Osteoblast (primary cell): ENCODE measurements around the gene SLC41A2. TPM values are rescaled to one million over a fixed set of nuclear protein-coding genes. Genes with fewer than 3 reads are reported as not detected.

Source experiments
- DNase-seq: peaks from one replicate; pipeline ENCODE4 v3.0.0; 2011; ENCODE audit warnings: low spot score, mixed read lengths; ENCODE audit not compliant: insufficient read length; ENCODE audit errors: missing footprints
- H2AFZ ChIP-seq: 2 replicates; pipeline ENCODE4 v1.6.0; 2011; ENCODE audit warnings: mild to moderate bottlenecking, low read length
- H3K27ac ChIP-seq: 2 replicates; pipeline ENCODE4 v1.5.1; 2011; ENCODE audit warnings: mild to moderate bottlenecking, low read depth, low read length, moderate library complexity
- H3K27me3 ChIP-seq: 2 replicates; pipeline ENCODE4 v1.6.0; 2012; ENCODE audit warnings: mild to moderate bottlenecking, control low read depth, inconsistent platforms, low read length, moderate library complexity; ENCODE audit not compliant: insufficient read depth
- H3K36me3 ChIP-seq: 2 replicates; pipeline ENCODE4 v1.5.1; 2011; ENCODE audit warnings: mild to moderate bottlenecking, low read length, control low read depth, moderate library complexity; ENCODE audit not compliant: insufficient read depth
- H3K4me1 ChIP-seq: 2 replicates; pipeline ENCODE4 v1.5.1; 2011; ENCODE audit warnings: mild to moderate bottlenecking, low read length, control low read depth, moderate library complexity; ENCODE audit not compliant: insufficient read depth
- H3K4me2 ChIP-seq: 2 replicates; pipeline ENCODE4 v1.6.0; 2011; ENCODE audit warnings: mild to moderate bottlenecking, low read length; ENCODE audit not compliant: insufficient read depth
- H3K4me3 ChIP-seq: fragments of 200-600 bp; sonication (generic); 3 replicates; pipeline ENCODE4 v1.5.1; 2012; ENCODE audit warnings: mild to moderate bottlenecking, low read length, inconsistent platforms; ENCODE audit not compliant: insufficient read depth
- H3K79me2 ChIP-seq: 2 replicates; pipeline ENCODE4 v1.6.0; 2012; ENCODE audit warnings: mild to moderate bottlenecking, low read length, control low read depth, inconsistent platforms; ENCODE audit not compliant: insufficient read depth
- H3K9me3 ChIP-seq: 2 replicates; pipeline ENCODE4 v1.5.1; 2011; ENCODE audit warnings: low read depth, low read length, control low read depth
- H4K20me1 ChIP-seq: 2 replicates; pipeline ENCODE4 v1.6.0; 2012; ENCODE audit warnings: mild to moderate bottlenecking, low read length, control low read depth; ENCODE audit not compliant: insufficient read depth
- total RNA-seq: library from RNA; depleted of rRNA; stranded (reverse); fragments of >200 nt; gene quantifications from 2 replicates; pipeline ENCODE4 v1.2.3, GENCODE V29; 2012
- TF ChIP-seq, protein P1 (sequence below): IDR thresholded peaks from 2 replicates; pipeline ENCODE4 v1.5.1; 2011; ENCODE audit warnings: mild to moderate bottlenecking, low read depth, low read length, moderate library complexity; ENCODE audit errors: extremely low read depth

SLC41A2 gene
- total RNA-seq, 1 donor = 36.6 TPM

DNA sequence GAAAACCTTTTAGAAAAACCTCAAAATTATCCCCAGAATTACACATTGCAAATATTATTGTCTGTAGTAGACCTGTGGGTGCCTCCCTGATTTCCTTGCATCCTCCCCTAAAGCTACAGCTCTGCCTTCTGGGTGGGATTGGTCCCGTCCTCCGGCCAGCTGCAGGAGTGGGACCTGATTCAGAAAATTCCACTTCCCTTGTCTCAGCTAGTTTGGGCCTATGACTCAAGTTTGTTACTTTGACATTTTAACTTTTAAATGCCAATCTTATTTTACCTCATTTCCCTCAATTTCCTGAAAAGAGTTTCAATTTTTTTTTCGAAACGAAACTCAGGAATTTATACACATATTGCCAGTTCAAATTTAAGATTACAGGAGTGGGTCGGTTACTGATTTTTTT lies 13.2 kb upstream of the SLC41A2 start:
- Histone ChIP-seq H3K9me3 (no peaks in the 10 kb centered on the region), H4K20me1 (no peaks in the 10 kb centered on the region), H2AFZ (peak overlapping the region; percentile 7), H3K4me1 (peaks cover 7% of the 10 kb centered on the region), H3K79me2 (no peaks in the 10 kb centered on the region), H3K27me3 (no peaks in the 10 kb centered on the region), H3K27ac (no peak overlapping the region), H3K4me2 (no peak overlapping the region), H3K36me3 (no peaks in the 10 kb centered on the region), H3K4me3 (no peak overlapping the region)
- peak; percentile 53 for DNase-seq
- TF ChIP-seq, protein P1, sequence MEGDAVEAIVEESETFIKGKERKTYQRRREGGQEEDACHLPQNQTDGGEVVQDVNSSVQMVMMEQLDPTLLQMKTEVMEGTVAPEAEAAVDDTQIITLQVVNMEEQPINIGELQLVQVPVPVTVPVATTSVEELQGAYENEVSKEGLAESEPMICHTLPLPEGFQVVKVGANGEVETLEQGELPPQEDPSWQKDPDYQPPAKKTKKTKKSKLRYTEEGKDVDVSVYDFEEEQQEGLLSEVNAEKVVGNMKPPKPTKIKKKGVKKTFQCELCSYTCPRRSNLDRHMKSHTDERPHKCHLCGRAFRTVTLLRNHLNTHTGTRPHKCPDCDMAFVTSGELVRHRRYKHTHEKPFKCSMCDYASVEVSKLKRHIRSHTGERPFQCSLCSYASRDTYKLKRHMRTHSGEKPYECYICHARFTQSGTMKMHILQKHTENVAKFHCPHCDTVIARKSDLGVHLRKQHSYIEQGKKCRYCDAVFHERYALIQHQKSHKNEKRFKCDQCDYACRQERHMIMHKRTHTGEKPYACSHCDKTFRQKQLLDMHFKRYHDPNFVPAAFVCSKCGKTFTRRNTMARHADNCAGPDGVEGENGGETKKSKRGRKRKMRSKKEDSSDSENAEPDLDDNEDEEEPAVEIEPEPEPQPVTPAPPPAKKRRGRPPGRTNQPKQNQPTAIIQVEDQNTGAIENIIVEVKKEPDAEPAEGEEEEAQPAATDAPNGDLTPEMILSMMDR = no peak

DNA sequence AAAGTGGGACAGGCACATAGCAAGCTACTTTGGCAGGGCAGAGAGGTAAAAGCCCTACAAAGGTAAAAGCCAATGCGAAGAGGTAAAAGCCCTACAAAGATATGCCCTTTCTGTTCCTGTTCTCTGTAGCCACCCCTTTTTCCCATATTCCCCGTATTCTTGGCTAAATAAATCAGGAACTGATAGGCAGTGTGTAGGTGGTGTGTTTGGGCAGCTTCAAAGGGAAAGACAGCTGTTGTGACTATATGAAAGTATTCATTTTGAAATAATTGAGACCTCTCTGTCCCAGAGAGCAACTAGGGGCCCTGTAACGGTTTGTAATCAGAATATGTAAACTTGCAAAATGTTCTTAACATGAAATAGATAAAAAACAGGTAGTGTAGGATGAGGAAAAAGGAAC lies 11.3 kb upstream of the SLC41A2 start:
- H3K27ac ChIP-seq = no peak overlapping the region
- H2AFZ ChIP-seq = no peak overlapping the region
- no peaks in the 10 kb centered on the region for H3K79me2 ChIP-seq
- H3K36me3 ChIP-seq = no peaks in the 10 kb centered on the region
- H3K27me3 ChIP-seq = peaks cover 8% of the 10 kb centered on the region
- no peak for DNase-seq
- H3K4me2 ChIP-seq = no peak overlapping the region
- H3K9me3 ChIP-seq = peaks cover 2% of the 10 kb centered on the region
- H3K4me1 ChIP-seq = peaks cover 4% of the 10 kb centered on the region
- H3K4me3 ChIP-seq = no peak overlapping the region
- TF ChIP-seq, protein P1 = no peak
- H4K20me1 ChIP-seq = no peaks in the 10 kb centered on the region

- peaks cover 2% of the 10 kb centered on the region for H3K4me1 ChIP-seq
- H3K79me2 ChIP-seq = no peaks in the 10 kb centered on the region
- no peak overlapping the region for H3K27ac ChIP-seq
- no peak for DNase-seq
- H3K36me3 ChIP-seq = no peaks in the 10 kb centered on the region
- H3K27me3 ChIP-seq = peaks cover 20% of the 10 kb centered on the region
- TF ChIP-seq, protein P1 = no peak
- no peak overlapping the region for H2AFZ ChIP-seq
- no peak overlapping the region for H3K4me3 ChIP-seq
- H3K4me2 ChIP-seq = no peak overlapping the region
- H3K9me3 ChIP-seq = peaks cover 2% of the 10 kb centered on the region
- no peaks in the 10 kb centered on the region for H4K20me1 ChIP-seq
Observed at GRCh38 chr12:104966677-104967076, 8.6 kb upstream of the SLC41A2 start.

DNA sequence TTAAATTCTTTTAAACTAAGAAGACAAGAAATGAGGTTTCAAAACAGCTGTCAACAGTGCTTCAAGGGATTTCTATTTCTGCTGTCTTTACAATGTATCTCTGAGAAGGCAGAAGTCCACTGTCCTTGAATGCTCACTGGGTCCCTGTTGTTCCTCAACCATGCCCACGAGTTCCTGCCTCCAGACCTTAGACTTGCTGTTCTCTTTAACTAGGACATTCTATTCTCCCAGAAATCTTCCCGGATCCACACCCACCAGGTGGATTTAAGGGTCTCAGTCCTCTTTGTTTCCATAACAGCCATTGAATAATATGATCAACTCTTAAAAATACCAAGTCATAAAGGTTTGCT lies 6.7 kb upstream of the SLC41A2 start:
- H3K36me3 ChIP-seq = no peaks in the 10 kb centered on the region
- TF ChIP-seq, protein P1 = no peak
- no peak overlapping the region for H3K27ac ChIP-seq
- H2AFZ ChIP-seq = no peak overlapping the region
- DNase-seq = no peak
- H4K20me1 ChIP-seq = no peaks in the 10 kb centered on the region
- no peak overlapping the region for H3K4me3 ChIP-seq
- peaks cover 2% of the 10 kb centered on the region for H3K9me3 ChIP-seq
- H3K79me2 ChIP-seq = no peaks in the 10 kb centered on the region
- peaks cover 6% of the 10 kb centered on the region for H3K4me1 ChIP-seq
- peaks cover 20% of the 10 kb centered on the region for H3K27me3 ChIP-seq
- no peak overlapping the region for H3K4me2 ChIP-seq
